ENCODE results near the gene PPP1R12A. TPM values are rescaled to one million over a fixed set of nuclear protein-coding genes. Genes with fewer than 3 reads are reported as not detected.

PPP1R12A gene
- total and polyA plus RNA-seq, 9 of the 15 experiments (the other 6 are each of a cell fraction or from before 2014, with no cell fraction given): 26.4 to 119 (median 53.3) TPM

- TF ChIP-seq LCOR (CRISPR knock-in tag; IDR thresholded peaks at IDR 0.05) (0 out of 2 replicates have a peak, but pooled peaks have one; percentile 21), ZNF766 (CRISPR knock-in tag; conservative IDR thresholded peaks at IDR 0.05) (no peak), ZNF436 (CRISPR knock-in tag; IDR thresholded peaks at IDR 0.05) (no peak), ZNF655 (CRISPR knock-in tag; IDR thresholded peaks at IDR 0.05) (no peak), ZNF197 (CRISPR knock-in tag; IDR thresholded peaks at IDR 0.05; ENCODE audit: low read depth) (no peak), THRAP3 (IDR thresholded peaks at IDR 0.05; ENCODE audit: borderline replicate concordance) (no peak), E2F6 (IDR thresholded peaks at IDR 0.05; ENCODE audit: borderline replicate concordance in 1 of 2, extremely low read depth in 1 of 2, insufficient read depth in 1 of 2, insufficient read length in 1 of 2, low read depth in 1 of 2, low read length in 1 of 2, poor library complexity in 1 of 2, severe bottlenecking in 1 of 2) (no peak), MEF2A (IDR thresholded peaks at IDR 0.05; ENCODE audit: control insufficient read depth, low read depth, low read length) (peak; percentile 76), XRCC5 (IDR thresholded peaks at IDR 0.05; ENCODE audit: low read depth, low read length) (no peak), ERF (CRISPR knock-in tag; IDR thresholded peaks at IDR 0.05) (no peak), SLC30A9 (CRISPR knock-in tag; IDR thresholded peaks at IDR 0.05) (no peak), ZNF778 (CRISPR knock-in tag; IDR thresholded peaks at IDR 0.05) (no peak), STAG1 (CRISPR knock-in tag; IDR thresholded peaks at IDR 0.05; ENCODE audit: borderline replicate concordance) (no peak), ZNF512 (tag; IDR thresholded peaks at IDR 0.05) (no peak), CBFA2T3 (IDR thresholded peaks at IDR 0.05) (peak; percentile 87), U2AF1 (optimal IDR thresholded peaks at IDR 0.05; ENCODE audit: low read depth, low read length) (no peak), ZZZ3 (IDR thresholded peaks at IDR 0.05) (no peak), HEY1 (CRISPR knock-in tag; IDR thresholded peaks at IDR 0.05; ENCODE audit: borderline replicate concordance) (no peak)
- TF ChIP-seq, protein P1, sequence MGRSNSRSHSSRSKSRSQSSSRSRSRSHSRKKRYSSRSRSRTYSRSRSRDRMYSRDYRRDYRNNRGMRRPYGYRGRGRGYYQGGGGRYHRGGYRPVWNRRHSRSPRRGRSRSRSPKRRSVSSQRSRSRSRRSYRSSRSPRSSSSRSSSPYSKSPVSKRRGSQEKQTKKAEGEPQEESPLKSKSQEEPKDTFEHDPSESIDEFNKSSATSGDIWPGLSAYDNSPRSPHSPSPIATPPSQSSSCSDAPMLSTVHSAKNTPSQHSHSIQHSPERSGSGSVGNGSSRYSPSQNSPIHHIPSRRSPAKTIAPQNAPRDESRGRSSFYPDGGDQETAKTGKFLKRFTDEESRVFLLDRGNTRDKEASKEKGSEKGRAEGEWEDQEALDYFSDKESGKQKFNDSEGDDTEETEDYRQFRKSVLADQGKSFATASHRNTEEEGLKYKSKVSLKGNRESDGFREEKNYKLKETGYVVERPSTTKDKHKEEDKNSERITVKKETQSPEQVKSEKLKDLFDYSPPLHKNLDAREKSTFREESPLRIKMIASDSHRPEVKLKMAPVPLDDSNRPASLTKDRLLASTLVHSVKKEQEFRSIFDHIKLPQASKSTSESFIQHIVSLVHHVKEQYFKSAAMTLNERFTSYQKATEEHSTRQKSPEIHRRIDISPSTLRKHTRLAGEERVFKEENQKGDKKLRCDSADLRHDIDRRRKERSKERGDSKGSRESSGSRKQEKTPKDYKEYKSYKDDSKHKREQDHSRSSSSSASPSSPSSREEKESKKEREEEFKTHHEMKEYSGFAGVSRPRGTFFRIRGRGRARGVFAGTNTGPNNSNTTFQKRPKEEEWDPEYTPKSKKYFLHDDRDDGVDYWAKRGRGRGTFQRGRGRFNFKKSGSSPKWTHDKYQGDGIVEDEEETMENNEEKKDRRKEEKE (IDR thresholded peaks at IDR 0.05; ENCODE audit: borderline replicate concordance in 1 of 2, control insufficient read depth in 1 of 2, low read depth in 2 of 2, low read length in 1 of 2): no peak
- TF ChIP-seq, protein P2, sequence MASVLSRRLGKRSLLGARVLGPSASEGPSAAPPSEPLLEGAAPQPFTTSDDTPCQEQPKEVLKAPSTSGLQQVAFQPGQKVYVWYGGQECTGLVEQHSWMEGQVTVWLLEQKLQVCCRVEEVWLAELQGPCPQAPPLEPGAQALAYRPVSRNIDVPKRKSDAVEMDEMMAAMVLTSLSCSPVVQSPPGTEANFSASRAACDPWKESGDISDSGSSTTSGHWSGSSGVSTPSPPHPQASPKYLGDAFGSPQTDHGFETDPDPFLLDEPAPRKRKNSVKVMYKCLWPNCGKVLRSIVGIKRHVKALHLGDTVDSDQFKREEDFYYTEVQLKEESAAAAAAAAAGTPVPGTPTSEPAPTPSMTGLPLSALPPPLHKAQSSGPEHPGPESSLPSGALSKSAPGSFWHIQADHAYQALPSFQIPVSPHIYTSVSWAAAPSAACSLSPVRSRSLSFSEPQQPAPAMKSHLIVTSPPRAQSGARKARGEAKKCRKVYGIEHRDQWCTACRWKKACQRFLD (CRISPR knock-in tag; IDR thresholded peaks at IDR 0.05): peak; percentile 35; the same call in 1 of the 2 replicates
Measured at GRCh38 chr12:79932357-79932756, 2.5 kb downstream of the PPP1R12A start (continued).

Measured in K562 (cell line).